ENCODE results near the gene BCL11B. TPM values are rescaled to one million over a fixed set of nuclear protein-coding genes. Genes with fewer than 3 reads are reported as not detected.

Gene BCL11B
- total and polyA plus RNA-seq, 10 of the 15 experiments (the other 5 are each of a cell fraction or from before 2014, with no cell fraction given): 0.38 to 5.5 (median 1.3) TPM

DNA sequence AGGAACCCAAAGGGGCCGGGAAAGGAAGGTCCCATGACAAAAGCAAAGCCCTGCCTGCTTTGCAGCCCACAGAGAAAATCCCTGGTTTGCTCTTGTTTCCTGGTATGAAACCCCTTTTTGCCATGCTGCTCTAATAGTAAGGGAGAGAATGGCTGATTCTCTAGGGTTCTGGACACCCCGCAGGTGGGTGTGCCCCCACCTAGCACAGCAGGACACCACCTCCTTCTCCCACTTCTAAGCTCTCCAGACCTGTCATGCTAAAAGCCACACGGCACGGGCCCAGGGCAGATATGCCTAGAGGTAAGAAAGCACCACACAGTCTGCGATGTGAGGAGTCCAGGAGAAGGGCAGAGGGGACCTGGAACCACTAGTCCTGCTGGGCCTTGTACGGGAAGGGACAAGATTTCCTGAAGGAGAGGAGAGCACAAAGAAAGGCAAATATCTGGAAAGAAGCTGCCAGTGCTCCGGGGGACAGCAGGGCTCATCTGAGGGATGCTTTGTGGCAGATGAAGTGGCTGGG lies 113.3 kb downstream of the BCL11B start:
- Histone ChIP-seq H3K79me2 (ENCODE audit: control insufficient read depth, insufficient read depth, low read length) (no peaks in the 10 kb centered on the region), H2AFZ (ENCODE audit: control insufficient read depth, low read depth, low read length) (no peak overlapping the region), H3K9me3 (replicated peaks; ENCODE audit: control insufficient read depth, insufficient read depth, low read length) (no peaks in the 10 kb centered on the region), H4K20me1 (ENCODE audit: control insufficient read depth, insufficient read depth) (no peaks in the 10 kb centered on the region), H3K27me3 (replicated peaks in 1 of 2; ENCODE audit: control insufficient read depth in 2 of 2, insufficient read depth in 2 of 2, low read length in 1 of 2) (no peaks in the 10 kb centered on the region), H3K4me2 (ENCODE audit: control insufficient read depth, insufficient read depth) (no peak overlapping the region), H3K9ac (ENCODE audit: control insufficient read depth, insufficient read depth, low read length) (no peak overlapping the region), H3K27ac (ENCODE audit: control insufficient read depth, insufficient read depth) (no peak overlapping the region), H3K4me1 (ENCODE audit: control insufficient read depth, insufficient read depth, low read length) (no peaks in the 10 kb centered on the region), H3K4me3 (no peak overlapping the region), H3K36me3 (ENCODE audit: control insufficient read depth in 2 of 2, insufficient read depth in 2 of 2, low read length in 1 of 2) (no peaks in the 10 kb centered on the region)
- FAIRE-seq (no peak), ATAC-seq (no peak), DNase-seq (ENCODE audit: low read depth, low spot score) (no peak)
- in situ Hi-C loops (cut with MboI): no loop called here
- POLR2A ChIA-PET: no interaction called here
- intact Hi-C loops (cut with micrococcal nuclease; ENCODE audit: unreplicated experiment): no loop called here
- 17% methylated on average over 7 of the region's 7 CpGs for WGBS (ENCODE audit: insufficient coverage, insufficient replicate concordance, low lambda C conversion rate, missing lambda C conversion rate)
- SMC1A ChIA-PET (ENCODE audit: uncharacterized antibody, unreplicated experiment): no interaction called here
- no peak for TF ChIP-seq NR2C1 (IDR thresholded peaks at IDR 0.05)
- TF ChIP-seq MTA2 (IDR thresholded peaks at IDR 0.05; ENCODE audit: low read depth): no peak
- TF ChIP-seq RUNX3 (IDR thresholded peaks at IDR 0.05; ENCODE audit: low read length): no peak
- TF ChIP-seq STAT3 (IDR thresholded peaks at IDR 0.05; ENCODE audit: low read depth, low read length): no peak
- TF ChIP-seq, protein P1, sequence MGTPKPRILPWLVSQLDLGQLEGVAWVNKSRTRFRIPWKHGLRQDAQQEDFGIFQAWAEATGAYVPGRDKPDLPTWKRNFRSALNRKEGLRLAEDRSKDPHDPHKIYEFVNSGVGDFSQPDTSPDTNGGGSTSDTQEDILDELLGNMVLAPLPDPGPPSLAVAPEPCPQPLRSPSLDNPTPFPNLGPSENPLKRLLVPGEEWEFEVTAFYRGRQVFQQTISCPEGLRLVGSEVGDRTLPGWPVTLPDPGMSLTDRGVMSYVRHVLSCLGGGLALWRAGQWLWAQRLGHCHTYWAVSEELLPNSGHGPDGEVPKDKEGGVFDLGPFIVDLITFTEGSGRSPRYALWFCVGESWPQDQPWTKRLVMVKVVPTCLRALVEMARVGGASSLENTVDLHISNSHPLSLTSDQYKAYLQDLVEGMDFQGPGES (IDR thresholded peaks at IDR 0.05): no peak
- no peak for TF ChIP-seq FOXK2 (IDR thresholded peaks at IDR 0.05)
- no peak for TF ChIP-seq GATAD2B (conservative IDR thresholded peaks at IDR 0.05; ENCODE audit: low read depth)
- TF ChIP-seq, protein P2, sequence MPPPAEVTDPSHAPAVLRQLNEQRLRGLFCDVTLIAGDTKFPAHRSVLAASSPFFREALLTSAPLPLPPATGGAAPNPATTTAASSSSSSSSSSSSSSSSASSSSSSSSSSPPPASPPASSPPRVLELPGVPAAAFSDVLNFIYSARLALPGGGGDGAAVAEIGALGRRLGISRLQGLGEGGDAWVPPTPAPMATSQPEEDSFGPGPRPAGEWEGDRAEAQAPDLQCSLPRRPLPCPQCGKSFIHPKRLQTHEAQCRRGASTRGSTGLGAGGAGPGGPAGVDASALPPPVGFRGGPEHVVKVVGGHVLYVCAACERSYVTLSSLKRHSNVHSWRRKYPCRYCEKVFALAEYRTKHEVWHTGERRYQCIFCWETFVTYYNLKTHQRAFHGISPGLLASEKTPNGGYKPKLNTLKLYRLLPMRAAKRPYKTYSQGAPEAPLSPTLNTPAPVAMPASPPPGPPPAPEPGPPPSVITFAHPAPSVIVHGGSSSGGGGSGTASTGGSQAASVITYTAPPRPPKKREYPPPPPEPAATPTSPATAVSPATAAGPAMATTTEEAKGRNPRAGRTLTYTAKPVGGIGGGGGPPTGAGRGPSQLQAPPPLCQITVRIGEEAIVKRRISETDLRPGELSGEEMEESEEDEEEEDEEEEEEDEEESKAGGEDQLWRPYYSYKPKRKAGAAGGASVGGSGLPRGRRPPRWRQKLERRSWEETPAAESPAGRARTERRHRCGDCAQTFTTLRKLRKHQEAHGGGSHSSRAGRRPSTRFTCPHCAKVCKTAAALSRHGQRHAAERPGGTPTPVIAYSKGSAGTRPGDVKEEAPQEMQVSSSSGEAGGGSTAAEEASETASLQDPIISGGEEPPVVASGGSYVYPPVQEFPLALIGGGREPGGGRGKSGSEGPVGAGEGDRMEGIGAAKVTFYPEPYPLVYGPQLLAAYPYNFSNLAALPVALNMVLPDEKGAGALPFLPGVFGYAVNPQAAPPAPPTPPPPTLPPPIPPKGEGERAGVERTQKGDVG (CRISPR knock-in tag; IDR thresholded peaks at IDR 0.05): no peak
- TF ChIP-seq LARP7 (IDR thresholded peaks at IDR 0.05): no peak
- TF ChIP-seq RAD21 (IDR thresholded peaks at IDR 0.05; ENCODE audit: insufficient read depth, low read depth, low read length): no peak
- TF ChIP-seq ZSCAN29 (IDR thresholded peaks at IDR 0.05): no peak
- TF ChIP-seq HCFC1 (IDR thresholded peaks at IDR 0.05; ENCODE audit: low read length): no peak
- TF ChIP-seq, protein P3, sequence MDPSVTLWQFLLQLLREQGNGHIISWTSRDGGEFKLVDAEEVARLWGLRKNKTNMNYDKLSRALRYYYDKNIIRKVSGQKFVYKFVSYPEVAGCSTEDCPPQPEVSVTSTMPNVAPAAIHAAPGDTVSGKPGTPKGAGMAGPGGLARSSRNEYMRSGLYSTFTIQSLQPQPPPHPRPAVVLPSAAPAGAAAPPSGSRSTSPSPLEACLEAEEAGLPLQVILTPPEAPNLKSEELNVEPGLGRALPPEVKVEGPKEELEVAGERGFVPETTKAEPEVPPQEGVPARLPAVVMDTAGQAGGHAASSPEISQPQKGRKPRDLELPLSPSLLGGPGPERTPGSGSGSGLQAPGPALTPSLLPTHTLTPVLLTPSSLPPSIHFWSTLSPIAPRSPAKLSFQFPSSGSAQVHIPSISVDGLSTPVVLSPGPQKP (IDR thresholded peaks at IDR 0.05; ENCODE audit: low read depth, low read length): no peak
- TF ChIP-seq SUPT20H (IDR thresholded peaks at IDR 0.05; ENCODE audit: borderline replicate concordance, control insufficient read depth, low read depth, low read length): no peak
- no peak for TF ChIP-seq TBL1XR1 (IDR thresholded peaks at IDR 0.05; ENCODE audit: low read depth, low read length)
- TF ChIP-seq STAT1 (conservative IDR thresholded peaks at IDR 0.05): no peak
- TF ChIP-seq MTA3 (IDR thresholded peaks at IDR 0.05; ENCODE audit: borderline replicate concordance, low read length): no peak
- CTCF ChIA-PET: no interaction called here
- RAD21 ChIA-PET (ENCODE audit: unreplicated experiment): no interaction called here
- no TSS peak for BruUV-seq (replicated peaks)
